Umbilical cord (tissue), 2 donors: ENCODE measurements around the gene MARCHF4. TPM values are rescaled to one million over a fixed set of nuclear protein-coding genes. Genes with fewer than 3 reads are reported as not detected.

Source experiments
- DNase-seq: peaks from one replicate; pipeline ENCODE4 v3.0.0-alpha.2; 2015; ENCODE audit warnings: low spot score
- total RNA-seq: library from RNA; depleted of rRNA; stranded (reverse); fragments of >200 nt; gene quantifications from one replicate; pipeline ENCODE4 v1.2.3, GENCODE V29; 2014; ENCODE audit warnings: low replicate concordance; ENCODE audit not compliant: insufficient read depth

Gene MARCHF4
- total RNA-seq, 1 donor from 2014 or later: 1.9 TPM

DNA sequence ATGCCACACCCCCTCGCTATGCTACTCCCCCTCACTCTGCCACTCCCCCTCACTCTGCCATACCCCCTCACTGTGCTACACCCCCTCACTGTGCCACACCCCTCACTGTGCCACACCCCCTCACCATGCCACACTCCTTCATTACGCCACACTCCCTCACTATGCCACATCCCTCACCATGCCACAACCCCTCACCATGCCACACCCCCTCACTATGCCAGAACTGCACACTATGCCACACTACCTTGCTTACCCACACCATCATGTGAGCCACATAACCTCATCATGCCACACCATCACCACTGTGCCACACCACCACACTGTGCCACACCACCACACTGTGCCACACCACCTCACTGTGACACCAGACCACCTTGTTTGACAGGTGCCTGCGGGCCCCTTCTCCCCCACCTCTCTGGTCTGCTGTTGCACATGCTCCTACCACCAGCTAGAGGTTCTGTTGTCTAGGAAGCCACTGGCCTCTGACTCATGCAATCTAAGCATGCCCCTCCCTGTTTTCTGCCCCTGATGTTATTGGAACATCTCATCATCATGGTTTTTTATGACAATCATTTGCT is 22.0 kb downstream of the MARCHF4 start:
- no peak for DNase-seq

- DNase-seq: no peak
Observed at GRCh38 chr2:216349366-216349765, 22.9 kb downstream of the MARCHF4 start.

DNA sequence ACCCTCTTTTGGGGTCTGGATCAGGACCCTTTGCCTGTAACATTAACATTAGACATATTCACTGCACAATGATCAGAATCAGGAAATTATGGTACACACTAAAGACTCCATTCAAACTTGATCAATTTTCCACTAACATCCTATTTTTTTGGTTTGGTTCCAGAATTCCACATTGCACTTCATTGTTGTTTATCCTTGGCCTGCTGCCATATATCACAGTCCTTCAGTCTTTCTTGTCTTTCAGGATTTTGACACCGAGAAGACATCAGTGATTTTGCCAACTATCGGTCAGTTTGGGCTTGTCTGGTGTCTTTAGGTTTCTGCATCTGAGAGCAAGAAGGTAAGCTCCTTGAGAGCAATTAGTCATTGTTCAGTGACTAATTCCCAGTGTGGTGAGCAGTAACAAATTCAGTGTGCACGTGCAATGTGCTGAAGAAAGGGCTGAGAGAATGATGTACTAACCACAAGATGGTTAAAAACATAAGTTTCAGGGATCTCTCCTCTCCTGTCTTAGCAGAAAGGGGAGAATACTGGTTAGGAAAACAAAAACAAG is 23.5 kb downstream of the MARCHF4 start:
- no peak for DNase-seq

- DNase-seq: no peak
Observed at GRCh38 chr2:216346781-216347180, 25.5 kb downstream of the MARCHF4 start.

- DNase-seq: no peak
Observed at GRCh38 chr2:216345846-216346245, 26.4 kb downstream of the MARCHF4 start.

- no peak for DNase-seq
Observed at GRCh38 chr2:216344950-216345300, 27.4 kb downstream of the MARCHF4 start.

GRCh38 chr2:216344206-216344949 is 27.9 kb downstream of the MARCHF4 start:
- DNase-seq: no peak

GRCh38 chr2:216343221-216343980 is 28.9 kb downstream of the MARCHF4 start:
- DNase-seq: peak; percentile 19

GRCh38 chr2:216341121-216341520 is 31.2 kb downstream of the MARCHF4 start:
- peak; percentile 33 for DNase-seq

GRCh38 chr2:216340280-216340631 is 32.0 kb downstream of the MARCHF4 start:
- no peak for DNase-seq

DNA sequence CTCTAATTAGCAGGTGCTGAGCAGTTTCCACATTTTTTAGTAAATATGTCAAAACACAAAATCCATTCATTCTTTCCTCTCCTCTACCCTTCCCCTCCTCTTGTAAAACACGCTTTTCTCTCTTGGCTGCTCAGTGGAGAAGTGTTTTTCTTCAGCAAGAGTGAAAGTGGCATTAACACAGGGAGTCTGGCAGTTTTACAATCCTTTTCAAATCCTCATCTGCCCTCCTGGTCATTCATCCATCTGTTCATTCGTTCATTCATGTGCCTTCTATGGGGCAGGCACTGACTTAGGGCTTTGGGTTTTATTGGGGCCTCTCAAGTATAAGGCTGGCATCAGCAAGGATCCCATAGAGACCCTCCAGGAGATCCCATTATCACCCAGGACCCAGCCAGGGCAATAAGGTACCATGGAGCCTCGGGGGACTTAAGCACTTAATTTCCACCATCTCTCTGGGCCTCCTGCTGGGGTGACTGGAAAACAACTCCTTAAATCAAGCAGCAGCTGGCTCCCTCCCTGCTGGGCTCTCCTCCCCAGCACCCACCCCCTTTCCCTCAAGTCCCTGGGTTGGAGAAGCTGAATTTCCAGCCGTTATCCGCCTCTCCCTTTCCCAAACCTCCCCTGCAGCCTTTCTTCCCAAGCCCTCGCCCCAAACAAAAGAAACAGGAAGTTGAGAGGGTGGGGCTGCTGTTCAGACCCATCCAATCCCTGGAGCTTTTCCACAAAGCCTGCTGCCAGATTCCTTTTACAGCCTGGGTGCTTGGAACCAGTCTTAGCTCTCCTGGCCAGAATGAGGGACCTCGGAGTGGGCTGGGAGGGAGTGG is 32.6 kb downstream of the MARCHF4 start:
- DNase-seq: peak; percentile 87

GRCh38 chr2:216335252-216335651 is 37.0 kb downstream of the MARCHF4 start:
- DNase-seq: no peak

DNA sequence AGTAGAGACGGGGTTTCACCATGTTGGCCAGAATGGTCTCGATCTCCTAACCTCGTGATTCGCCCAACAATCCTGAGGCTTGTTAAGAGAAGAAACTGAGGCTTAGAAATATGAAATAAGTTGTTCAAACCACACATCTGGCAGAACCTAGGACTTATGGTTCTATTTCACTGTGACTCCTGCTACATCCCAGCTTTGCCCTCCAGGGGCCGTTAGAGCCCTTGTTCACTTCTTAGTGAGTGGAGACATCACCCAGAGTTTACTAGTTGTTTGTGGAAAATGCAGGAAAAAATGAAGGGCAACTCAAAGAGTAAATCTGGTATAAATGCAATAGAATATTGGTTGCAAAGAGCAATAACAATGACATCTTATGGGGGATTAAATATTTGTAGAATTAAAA is 43.9 kb downstream of the MARCHF4 start:
- no peak for DNase-seq

DNA sequence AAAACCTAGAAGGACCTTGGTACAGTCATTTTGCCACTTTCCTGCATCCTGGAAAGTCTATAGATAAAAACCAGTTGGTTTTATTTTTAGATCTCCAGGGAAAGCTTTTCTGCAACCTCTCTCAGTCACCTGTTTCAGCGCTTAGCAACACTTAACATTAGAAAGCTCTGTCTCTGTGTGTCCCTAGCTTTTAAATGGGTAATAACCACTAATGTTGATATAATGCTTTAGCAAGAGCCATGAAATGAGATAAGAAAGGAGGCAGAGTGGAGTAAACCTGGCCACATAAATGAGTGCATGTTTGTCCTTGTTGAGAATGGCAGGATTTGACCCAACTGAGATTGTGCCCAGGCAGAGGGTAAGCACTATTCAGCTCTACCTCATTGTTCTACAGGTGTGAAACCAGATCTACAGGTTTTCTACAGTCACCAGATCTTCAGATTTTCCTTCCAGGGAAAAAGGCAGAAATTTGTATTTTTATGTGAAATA is 44.8 kb downstream of the MARCHF4 start:
- no peak for DNase-seq

Other genes starting within 250 kb of the MARCHF4 start
- 33.7 TPM for gene SMARCAL1, start 40.0 kb upstream of the MARCHF4 start, total RNA-seq
- gene RPL37A, start 126.4 kb upstream of the MARCHF4 start, total RNA-seq: 1,151 TPM